Stimulated activated CD4-positive, alpha-beta T cell treated with anti-CD3 and anti-CD28 coated beads, Interleukin-15, amount 100 ng/mL, for 24 hours (primary cell): ENCODE results near the gene ZNF362.
"Not testable (repeated sequence)": the region's sequence is repeated elsewhere in the genome, so short reads cannot be mapped to it uniquely, and the experiment has no call there.

Source experiments
- DNase-seq: peaks from one replicate; pipeline ENCODE4 v3.0.0-alpha.2; 2020

The ZNF362 gene, protein sequence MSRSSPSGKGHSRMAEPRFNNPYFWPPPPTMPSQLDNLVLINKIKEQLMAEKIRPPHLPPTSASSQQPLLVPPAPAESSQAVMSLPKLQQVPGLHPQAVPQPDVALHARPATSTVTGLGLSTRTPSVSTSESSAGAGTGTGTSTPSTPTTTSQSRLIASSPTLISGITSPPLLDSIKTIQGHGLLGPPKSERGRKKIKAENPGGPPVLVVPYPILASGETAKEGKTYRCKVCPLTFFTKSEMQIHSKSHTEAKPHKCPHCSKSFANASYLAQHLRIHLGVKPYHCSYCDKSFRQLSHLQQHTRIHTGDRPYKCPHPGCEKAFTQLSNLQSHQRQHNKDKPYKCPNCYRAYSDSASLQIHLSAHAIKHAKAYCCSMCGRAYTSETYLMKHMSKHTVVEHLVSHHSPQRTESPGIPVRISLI

GRCh38 chr1:33256471-33257206 lies at the start of gene ZNF362:
Gene ZNF362, plus strand, starts transcription at chr1:33256492. Its CDS starts 14,083 bp downstream, at chr1:33270575.
- DNase-seq = peak; percentile 79

- DNase-seq = no peak
Observed at GRCh38 chr1:33211972-33212371, 44.3 kb upstream of the ZNF362 start.

DNA sequence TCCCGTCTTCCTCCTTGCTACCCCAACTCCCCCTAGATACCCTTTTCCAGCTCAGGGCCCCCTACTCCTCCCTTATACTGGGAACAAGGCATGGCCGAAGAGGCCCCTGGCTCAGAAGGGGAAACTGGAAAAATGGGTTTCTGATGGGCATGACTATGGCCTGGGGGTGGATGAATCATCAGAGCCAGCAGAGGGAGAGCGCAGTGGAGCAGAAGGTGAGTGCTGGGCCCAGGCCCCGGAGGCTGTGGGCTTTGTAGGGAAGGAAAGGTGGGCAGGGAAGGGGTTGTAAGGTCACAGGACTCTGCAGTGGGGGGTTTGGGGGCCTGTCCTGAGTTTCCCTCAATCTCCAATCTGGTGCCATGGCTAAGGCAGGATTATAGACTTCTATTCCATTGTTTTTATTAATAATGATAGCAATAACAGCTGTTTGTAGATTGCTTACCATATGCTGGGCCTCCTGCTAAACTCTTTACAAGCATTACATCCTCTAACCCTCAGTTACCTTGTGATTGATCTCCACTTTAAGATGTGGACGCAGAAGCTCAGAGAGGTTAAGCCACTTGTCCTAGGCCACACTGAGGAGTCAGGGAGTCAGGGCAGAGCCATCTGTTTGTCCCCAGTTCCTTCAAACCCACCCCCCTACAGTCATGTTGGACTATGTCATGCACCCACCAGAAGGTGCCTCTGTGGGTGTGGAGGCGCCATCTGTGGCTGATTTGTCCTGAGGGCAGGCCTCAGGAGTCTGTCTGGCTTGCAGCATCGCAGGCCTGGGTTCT lies 36.2 kb upstream of the ZNF362 start:
- DNase-seq = no peak

- no peak for DNase-seq
Observed at GRCh38 chr1:33220676-33221384, 35.5 kb upstream of the ZNF362 start.

DNA sequence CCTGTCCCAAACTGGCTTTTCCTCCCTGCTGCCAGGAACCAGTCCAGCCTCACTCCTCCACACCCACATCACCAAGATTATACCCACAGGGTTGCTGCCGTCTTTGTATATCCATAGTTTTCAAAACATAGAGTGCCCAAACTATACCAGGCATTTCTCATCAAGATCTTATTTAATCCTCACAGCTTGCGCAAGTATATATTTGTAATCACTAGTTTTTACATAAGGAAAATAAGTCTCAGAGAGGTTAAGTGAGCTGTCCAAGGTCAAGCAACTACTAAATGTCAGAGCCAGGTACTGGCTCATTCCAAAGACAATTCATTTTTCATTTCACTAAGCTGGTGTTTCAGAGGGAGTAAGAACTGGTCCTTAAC lies 34.9 kb upstream of the ZNF362 start:
- no peak for DNase-seq

- DNase-seq = no peak
Observed at GRCh38 chr1:33222381-33222780, 33.9 kb upstream of the ZNF362 start.

DNA sequence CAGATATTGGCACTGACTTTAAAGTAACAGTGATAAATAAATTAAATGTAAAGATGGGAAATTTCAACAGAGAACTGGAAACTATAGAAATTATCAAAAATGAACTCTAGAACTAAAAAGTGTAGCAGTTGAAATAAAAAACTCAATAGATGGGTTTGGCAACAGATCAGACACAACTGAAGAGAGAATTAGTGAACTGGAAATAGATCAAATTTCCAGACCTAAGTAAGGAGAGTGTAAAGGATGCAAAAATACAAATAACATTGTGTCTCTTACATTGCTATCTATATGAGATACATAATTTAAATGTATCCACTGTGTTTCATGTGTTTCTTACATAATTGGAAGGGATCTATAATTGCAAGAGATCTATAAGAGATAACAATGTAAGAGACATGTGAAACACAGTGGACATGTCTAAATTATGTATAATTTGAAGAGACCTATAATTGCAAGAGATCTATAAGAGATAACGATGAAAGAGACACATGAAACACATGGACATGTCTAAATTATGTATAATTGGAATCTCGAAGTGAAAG lies 32.1 kb upstream of the ZNF362 start:
- DNase-seq = no peak

- DNase-seq = no peak
Observed at GRCh38 chr1:33225586-33225985, 30.7 kb upstream of the ZNF362 start.

- DNase-seq = no peak
Observed at GRCh38 chr1:33228935-33229487, 27.3 kb upstream of the ZNF362 start.

- DNase-seq = no peak
Observed at GRCh38 chr1:33231166-33231565, 25.1 kb upstream of the ZNF362 start.

DNA sequence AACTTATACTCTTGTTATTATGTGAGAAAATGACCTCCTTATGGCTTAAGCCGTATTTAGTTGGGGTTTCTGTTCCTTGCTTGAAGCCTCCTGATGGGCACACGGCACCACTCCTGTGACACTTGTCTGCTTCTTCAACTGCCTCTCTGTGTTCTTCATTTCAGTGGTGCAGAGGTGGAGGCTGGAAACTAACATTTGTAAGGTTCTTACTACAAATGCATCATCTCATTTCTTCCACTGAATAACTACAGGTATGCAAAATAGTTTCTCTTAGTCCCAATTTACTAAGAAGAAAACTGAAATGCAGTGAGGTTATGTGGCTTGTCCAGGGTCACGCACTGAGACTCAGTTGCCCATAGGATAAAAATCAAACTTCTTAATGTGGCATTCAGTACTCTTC lies 23.6 kb upstream of the ZNF362 start:
- DNase-seq = no peak

- DNase-seq = no peak
Observed at GRCh38 chr1:33234131-33234530, 22.2 kb upstream of the ZNF362 start.

- DNase-seq = no peak
Observed at GRCh38 chr1:33234588-33234990, 21.7 kb upstream of the ZNF362 start.

DNA sequence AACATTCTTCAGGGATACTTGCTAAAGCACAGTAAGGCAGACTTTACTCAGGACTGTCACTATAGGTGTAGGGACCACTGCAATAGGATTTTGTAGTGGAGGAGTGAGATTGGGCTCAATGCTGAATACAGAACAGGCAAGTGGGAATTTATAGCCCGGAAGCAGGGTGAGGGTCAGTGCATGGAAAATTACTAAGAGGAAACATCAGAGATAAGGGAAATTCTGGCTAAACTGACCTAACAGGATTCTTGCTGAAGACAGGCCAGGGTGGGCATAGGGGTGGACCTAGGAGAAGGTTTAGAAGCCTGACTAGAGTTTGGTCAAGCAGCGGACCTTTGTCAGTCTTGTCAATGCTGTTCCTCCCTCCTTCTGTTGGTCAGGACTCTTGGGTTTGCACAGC lies 20.8 kb upstream of the ZNF362 start:
- no peak for DNase-seq

GRCh38 chr1:33236498-33236897 lies 19.8 kb upstream of the ZNF362 start:
- no peak for DNase-seq

DNA sequence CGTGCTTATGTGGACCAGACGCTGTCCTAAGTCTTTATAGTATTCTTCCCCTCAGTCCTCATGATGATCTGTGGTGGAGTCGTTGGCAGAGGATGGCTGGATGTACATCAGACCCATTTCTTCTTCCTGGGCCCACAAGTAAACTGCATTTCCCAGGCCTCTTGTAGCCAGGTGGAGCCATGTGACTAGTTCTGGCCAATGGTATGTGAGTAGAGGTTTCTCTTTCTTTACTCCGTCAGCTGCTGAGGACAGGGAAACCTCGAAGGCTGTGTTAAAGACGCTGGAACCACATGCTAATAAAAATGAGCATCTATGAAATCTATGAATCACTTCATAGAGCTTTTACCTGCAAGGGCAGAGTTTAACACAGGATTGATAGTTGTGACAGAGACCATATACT lies 18.7 kb upstream of the ZNF362 start:
- DNase-seq = peak; percentile 15

DNA sequence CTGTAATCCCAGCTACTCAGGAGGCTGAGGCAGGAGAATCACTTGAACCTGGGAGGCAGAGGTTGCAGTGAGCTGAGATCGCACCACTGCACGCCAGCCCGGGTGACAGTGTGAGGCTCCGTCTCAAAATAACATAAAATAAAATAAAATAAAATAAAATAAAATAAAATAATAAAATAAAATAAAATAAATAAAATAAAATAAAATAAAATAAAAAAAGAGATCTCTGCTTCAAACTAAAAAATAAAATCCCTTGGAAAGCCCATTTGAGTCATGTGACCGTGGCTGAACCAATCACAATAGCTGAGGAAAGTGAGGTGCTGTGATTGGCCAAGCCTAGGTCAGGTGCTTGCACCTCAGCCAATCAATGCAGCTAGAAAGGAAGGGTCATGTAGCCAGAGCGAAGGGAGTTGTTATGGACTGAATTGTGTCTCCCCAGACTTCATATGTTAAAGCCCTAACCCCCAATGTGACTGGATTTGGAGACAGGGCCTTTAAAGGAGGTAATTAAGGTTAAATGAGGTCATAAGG lies 18.0 kb upstream of the ZNF362 start:
- not testable (repeated sequence) for DNase-seq

DNA sequence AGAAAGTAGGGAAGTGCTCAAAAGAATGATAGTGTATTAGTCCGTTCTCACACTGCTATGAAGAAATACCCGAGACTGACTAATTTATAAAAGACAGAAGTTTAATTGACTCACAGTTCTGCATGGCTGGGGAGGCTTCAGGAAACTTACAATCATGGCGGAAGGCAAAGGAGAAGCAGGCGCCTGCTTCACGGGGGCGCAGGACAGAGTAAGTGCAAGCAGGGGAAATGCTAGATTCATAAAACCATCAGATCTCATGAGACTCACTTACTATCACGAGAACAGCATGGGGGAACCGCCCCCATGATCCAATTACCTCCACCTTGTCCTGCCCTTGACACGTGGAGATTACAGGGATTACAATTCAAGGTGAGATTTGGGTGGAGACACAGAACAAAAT lies 16.9 kb upstream of the ZNF362 start:
- DNase-seq = not testable (repeated sequence)

DNA sequence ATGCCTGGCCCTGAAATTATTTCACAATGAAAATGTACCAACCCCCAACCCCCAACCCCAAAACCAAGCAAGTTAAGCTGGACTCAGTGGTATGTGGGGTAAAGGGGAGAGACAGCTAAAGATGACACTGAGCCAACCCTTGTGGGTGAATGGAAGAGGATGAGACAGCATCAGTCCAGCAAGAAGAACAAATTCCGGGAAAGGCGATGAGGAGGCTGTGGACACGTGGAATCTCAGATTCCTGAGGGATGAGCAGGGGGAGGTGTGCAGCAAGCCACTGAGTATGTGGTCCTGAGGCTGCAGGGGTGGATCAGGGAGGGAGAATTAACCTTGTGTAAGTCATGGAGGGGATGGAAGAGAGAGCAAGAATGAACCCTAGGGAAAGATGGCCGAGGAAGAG lies 14.4 kb upstream of the ZNF362 start:
- no peak for DNase-seq

- DNase-seq = no peak
Observed at GRCh38 chr1:33242652-33243051, 13.6 kb upstream of the ZNF362 start.

- DNase-seq = no peak
Observed at GRCh38 chr1:33244143-33244808, 12.0 kb upstream of the ZNF362 start.
